Neural cell (in vitro differentiated cells): ENCODE measurements around the gene PNPLA3. TPM values are rescaled to one million over a fixed set of nuclear protein-coding genes. Genes with fewer than 3 reads are reported as not detected.

Source experiments
- H2AFZ ChIP-seq: fragments of 200-600, 300-800 bp; sonication (generic), shearing (Covaris generic); 2 replicates; pipeline ENCODE4 v1.6.0; 2014; ENCODE audit warnings: low read depth, mild to moderate bottlenecking, antibody characterized with exemption, low read length, moderate library complexity
- H3F3A ChIP-seq: fragments of 200-600 bp; shearing (Covaris generic); 2 replicates; pipeline ENCODE4 v1.6.1; 2016; ENCODE audit warnings: mild to moderate bottlenecking, moderate library complexity, mixed read lengths, antibody characterized with exemption, low read length; ENCODE audit not compliant: insufficient read depth, poor library complexity, severe bottlenecking
- H3K27ac ChIP-seq: fragments of 200-600, 300-800 bp; sonication (generic), shearing (Covaris generic); 2 replicates; pipeline ENCODE4 v1.5.1; 2014; ENCODE audit warnings: mild to moderate bottlenecking, low read length, moderate library complexity
- H3K27me3 ChIP-seq: fragments of 300-800, 200-600 bp; sonication (generic), shearing (Covaris generic); 2 replicates; pipeline ENCODE4 v1.6.0; 2014; ENCODE audit warnings: mild to moderate bottlenecking, low read depth, low read length, moderate library complexity; ENCODE audit not compliant: insufficient read depth
- H3K36me3 ChIP-seq: fragments of 300-800, 200-600 bp; sonication (generic), shearing (Covaris generic); 2 replicates; pipeline ENCODE4 v1.5.1; 2014; ENCODE audit warnings: mild to moderate bottlenecking, antibody characterized with exemption, low read length, moderate library complexity; ENCODE audit not compliant: insufficient read depth
- H3K4me2 ChIP-seq: fragments of 300-800, 200-600 bp; sonication (generic), shearing (Covaris generic); 2 replicates; pipeline ENCODE4 v1.6.0; 2014; ENCODE audit warnings: mild to moderate bottlenecking, low read length
- H3K4me3 ChIP-seq: fragments of 300-800, 200-600 bp; sonication (generic), shearing (Covaris generic); 2 replicates; pipeline ENCODE4 v1.5.1; 2014; ENCODE audit warnings: mild to moderate bottlenecking, low read length, moderate library complexity
- H3K79me2 ChIP-seq: fragments of 200-600 bp; shearing (Covaris generic); replicated peaks from 2 replicates; pipeline ENCODE4 v1.6.0; 2014; ENCODE audit warnings: mild to moderate bottlenecking, low read length, moderate library complexity; ENCODE audit not compliant: insufficient read depth
- H3K9ac ChIP-seq: fragments of 300-800, 200-600 bp; sonication (generic), shearing (Covaris generic); 2 replicates; pipeline ENCODE4 v1.6.1; 2016; ENCODE audit warnings: mild to moderate bottlenecking, low read length, mixed read lengths
- H3K9me2 ChIP-seq: fragments of 200-600 bp; shearing (Covaris generic); 2 replicates; pipeline ENCODE4 v1.6.1; 2016; ENCODE audit warnings: mild to moderate bottlenecking, low read length, mixed read lengths; ENCODE audit not compliant: insufficient read depth
- H3K9me3 ChIP-seq: fragments of 200-600, 300-800 bp; sonication (generic), shearing (Covaris generic); 2 replicates; pipeline ENCODE4 v1.6.1; 2016; ENCODE audit warnings: mild to moderate bottlenecking, mixed run types, low read length, moderate library complexity, mixed read lengths
- H4K20me1 ChIP-seq: fragments of 200-600 bp; shearing (Covaris generic); 2 replicates; pipeline ENCODE4 v1.6.1; 2016; ENCODE audit warnings: mild to moderate bottlenecking, mixed run types; ENCODE audit not compliant: insufficient read depth
- EP300 ChIP-seq: fragments of 450-650 bp; conservative IDR thresholded peaks from 2 replicates; pipeline ENCODE4 v1.6.1; 2014; ENCODE audit warnings: antibody characterized with exemption, mild to moderate bottlenecking, moderate library complexity; ENCODE audit not compliant: poor library complexity, severe bottlenecking
- EZH2 ChIP-seq: fragments of 200-600, 300-800 bp; shearing (Covaris generic), sonication (generic); IDR thresholded peaks from 2 replicates; pipeline ENCODE4 v1.6.1; 2014; ENCODE audit warnings: antibody characterized with exemption, low read length, borderline replicate concordance, mild to moderate bottlenecking; ENCODE audit not compliant: insufficient read depth, poor library complexity, severe bottlenecking
- MXI1 ChIP-seq: fragments of 450-650 bp; conservative IDR thresholded peaks from 2 replicates; pipeline ENCODE4 v1.6.1; 2014; ENCODE audit warnings: antibody characterized with exemption, mild to moderate bottlenecking; ENCODE audit not compliant: poor library complexity, severe bottlenecking
- POLR2AphosphoS5 ChIP-seq: IDR thresholded peaks from 2 replicates; pipeline ENCODE4 v1.6.1; 2012
- RAD21 ChIP-seq: fragments of 450-650 bp; conservative IDR thresholded peaks from 2 replicates; pipeline ENCODE4 v1.6.1; 2014; ENCODE audit warnings: antibody characterized with exemption, mild to moderate bottlenecking, moderate library complexity
- SMC3 ChIP-seq: fragments of 450-650 bp; conservative IDR thresholded peaks from 2 replicates; pipeline ENCODE4 v1.6.1; 2014; ENCODE audit warnings: antibody characterized with exemption, mild to moderate bottlenecking, moderate library complexity; ENCODE audit not compliant: poor library complexity
- TAF1 ChIP-seq: IDR thresholded peaks from 2 replicates; pipeline ENCODE4 v1.6.1; 2012; ENCODE audit warnings: low read depth
- polyA plus RNA-seq: library from polyadenylated mRNA; depleted of rRNA; stranded (reverse); fragments of >200 nt; gene quantifications from 2 replicates; pipeline ENCODE4 v1.2.3, GENCODE V29; 2014
- TF ChIP-seq, protein P1 (sequence below): IDR thresholded peaks from 2 replicates; pipeline ENCODE4 v1.6.1; 2012; ENCODE audit warnings: borderline replicate concordance
- TF ChIP-seq, protein P2 (sequence below): fragments of 450-650 bp; IDR thresholded peaks from 2 replicates; pipeline ENCODE4 v1.5.1; 2014; ENCODE audit warnings: antibody characterized with exemption, mild to moderate bottlenecking, moderate library complexity; ENCODE audit not compliant: poor library complexity, severe bottlenecking

PNPLA3 gene
- polyA plus RNA-seq, 1 donor from 2014 or later, result 6.5 TPM

DNA sequence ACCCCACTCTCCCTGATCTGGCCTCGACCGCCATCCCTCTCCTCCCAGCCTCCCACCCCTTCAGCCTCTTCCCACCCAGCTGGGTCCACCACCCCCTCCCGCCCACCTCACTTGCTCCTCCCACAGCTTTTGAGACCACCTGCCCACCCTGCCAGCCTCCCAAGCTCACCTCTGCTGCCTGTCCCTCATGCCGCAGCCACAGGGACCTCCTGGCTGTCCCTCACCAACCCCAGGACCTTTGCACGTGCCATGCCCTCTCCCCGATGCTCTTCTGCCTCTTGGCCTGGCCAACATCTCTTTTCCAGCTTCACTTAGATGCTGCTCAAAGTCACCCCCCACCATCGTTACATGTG lies 38.3 kb upstream of the PNPLA3 start:
- no peak overlapping the region for H3K4me3 ChIP-seq
- H3K9ac ChIP-seq, result no peak overlapping the region
- H3K4me2 ChIP-seq, result no peak overlapping the region
- no peaks in the 10 kb centered on the region for H3K9me3 ChIP-seq
- no peaks in the 10 kb centered on the region for H3K9me2 ChIP-seq
- no peaks in the 10 kb centered on the region for H4K20me1 ChIP-seq
- no peak overlapping the region for H2AFZ ChIP-seq
- H3K27ac ChIP-seq, result no peak overlapping the region
- H3K79me2 ChIP-seq, result no peaks in the 10 kb centered on the region
- peaks cover 15% of the 10 kb centered on the region for H3K27me3 ChIP-seq
- H3K36me3 ChIP-seq, result no peaks in the 10 kb centered on the region
- TF ChIP-seq SMC3, result no peak
- TF ChIP-seq, protein P1, sequence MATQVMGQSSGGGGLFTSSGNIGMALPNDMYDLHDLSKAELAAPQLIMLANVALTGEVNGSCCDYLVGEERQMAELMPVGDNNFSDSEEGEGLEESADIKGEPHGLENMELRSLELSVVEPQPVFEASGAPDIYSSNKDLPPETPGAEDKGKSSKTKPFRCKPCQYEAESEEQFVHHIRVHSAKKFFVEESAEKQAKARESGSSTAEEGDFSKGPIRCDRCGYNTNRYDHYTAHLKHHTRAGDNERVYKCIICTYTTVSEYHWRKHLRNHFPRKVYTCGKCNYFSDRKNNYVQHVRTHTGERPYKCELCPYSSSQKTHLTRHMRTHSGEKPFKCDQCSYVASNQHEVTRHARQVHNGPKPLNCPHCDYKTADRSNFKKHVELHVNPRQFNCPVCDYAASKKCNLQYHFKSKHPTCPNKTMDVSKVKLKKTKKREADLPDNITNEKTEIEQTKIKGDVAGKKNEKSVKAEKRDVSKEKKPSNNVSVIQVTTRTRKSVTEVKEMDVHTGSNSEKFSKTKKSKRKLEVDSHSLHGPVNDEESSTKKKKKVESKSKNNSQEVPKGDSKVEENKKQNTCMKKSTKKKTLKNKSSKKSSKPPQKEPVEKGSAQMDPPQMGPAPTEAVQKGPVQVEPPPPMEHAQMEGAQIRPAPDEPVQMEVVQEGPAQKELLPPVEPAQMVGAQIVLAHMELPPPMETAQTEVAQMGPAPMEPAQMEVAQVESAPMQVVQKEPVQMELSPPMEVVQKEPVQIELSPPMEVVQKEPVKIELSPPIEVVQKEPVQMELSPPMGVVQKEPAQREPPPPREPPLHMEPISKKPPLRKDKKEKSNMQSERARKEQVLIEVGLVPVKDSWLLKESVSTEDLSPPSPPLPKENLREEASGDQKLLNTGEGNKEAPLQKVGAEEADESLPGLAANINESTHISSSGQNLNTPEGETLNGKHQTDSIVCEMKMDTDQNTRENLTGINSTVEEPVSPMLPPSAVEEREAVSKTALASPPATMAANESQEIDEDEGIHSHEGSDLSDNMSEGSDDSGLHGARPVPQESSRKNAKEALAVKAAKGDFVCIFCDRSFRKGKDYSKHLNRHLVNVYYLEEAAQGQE, result no peak
- no peak for TF ChIP-seq MXI1
- TF ChIP-seq, protein P2, sequence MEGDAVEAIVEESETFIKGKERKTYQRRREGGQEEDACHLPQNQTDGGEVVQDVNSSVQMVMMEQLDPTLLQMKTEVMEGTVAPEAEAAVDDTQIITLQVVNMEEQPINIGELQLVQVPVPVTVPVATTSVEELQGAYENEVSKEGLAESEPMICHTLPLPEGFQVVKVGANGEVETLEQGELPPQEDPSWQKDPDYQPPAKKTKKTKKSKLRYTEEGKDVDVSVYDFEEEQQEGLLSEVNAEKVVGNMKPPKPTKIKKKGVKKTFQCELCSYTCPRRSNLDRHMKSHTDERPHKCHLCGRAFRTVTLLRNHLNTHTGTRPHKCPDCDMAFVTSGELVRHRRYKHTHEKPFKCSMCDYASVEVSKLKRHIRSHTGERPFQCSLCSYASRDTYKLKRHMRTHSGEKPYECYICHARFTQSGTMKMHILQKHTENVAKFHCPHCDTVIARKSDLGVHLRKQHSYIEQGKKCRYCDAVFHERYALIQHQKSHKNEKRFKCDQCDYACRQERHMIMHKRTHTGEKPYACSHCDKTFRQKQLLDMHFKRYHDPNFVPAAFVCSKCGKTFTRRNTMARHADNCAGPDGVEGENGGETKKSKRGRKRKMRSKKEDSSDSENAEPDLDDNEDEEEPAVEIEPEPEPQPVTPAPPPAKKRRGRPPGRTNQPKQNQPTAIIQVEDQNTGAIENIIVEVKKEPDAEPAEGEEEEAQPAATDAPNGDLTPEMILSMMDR, result no peak
- no peak for TF ChIP-seq EZH2
- H3F3A ChIP-seq, result no peaks in the 10 kb centered on the region

DNA sequence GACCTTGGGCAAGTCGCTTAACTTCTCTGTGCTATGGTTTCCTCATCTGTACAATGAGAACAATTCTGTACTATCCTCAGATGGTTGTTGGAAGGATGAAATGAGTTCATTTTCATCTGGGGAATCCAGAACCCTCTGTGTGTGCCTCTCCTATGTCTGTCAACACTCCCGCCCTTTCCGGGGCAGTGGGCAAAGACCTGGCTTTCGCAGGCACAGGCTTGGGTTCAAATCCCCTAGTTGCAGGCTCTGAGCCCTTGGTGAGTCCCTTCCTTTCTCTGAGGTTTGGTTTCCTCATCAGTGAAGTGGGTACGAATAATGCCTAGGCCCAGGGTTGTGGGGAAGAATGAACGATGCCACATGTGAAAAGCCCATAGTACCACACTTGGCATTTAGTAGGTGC lies 37.8 kb upstream of the PNPLA3 start:
- TF ChIP-seq EP300 (no peak), POLR2AphosphoS5 (no peak), SMC3 (no peak), RAD21 (no peak), TAF1 (no peak), MXI1 (no peak), EZH2 (no peak)
- TF ChIP-seq, protein P2, result no peak
- TF ChIP-seq, protein P1, result no peak
- H3K4me3 ChIP-seq, result no peak overlapping the region
- H3K9me3 ChIP-seq, result no peaks in the 10 kb centered on the region
- no peaks in the 10 kb centered on the region for H3K79me2 ChIP-seq
- H3F3A ChIP-seq, result no peaks in the 10 kb centered on the region
- H3K9me2 ChIP-seq, result no peaks in the 10 kb centered on the region
- no peaks in the 10 kb centered on the region for H3K36me3 ChIP-seq
- H2AFZ ChIP-seq, result no peak overlapping the region
- H3K27me3 ChIP-seq, result peaks cover 20% of the 10 kb centered on the region
- no peak overlapping the region for H3K4me2 ChIP-seq
- no peaks in the 10 kb centered on the region for H4K20me1 ChIP-seq
- H3K9ac ChIP-seq, result no peak overlapping the region
- H3K27ac ChIP-seq, result no peak overlapping the region
